ENCODE results near the gene NF1. TPM values are rescaled to one million over a fixed set of nuclear protein-coding genes. Genes with fewer than 3 reads are reported as not detected.

Gene NF1
- total RNA-seq, 1 experiment from 2014 or later, result 35.4 TPM

GRCh38 chr17:31392856-31393748 is 298.3 kb downstream of the NF1 start:
- ChIA-PET POLR2A (no interaction called here), CTCF (interaction anchor here (0.5 to 1.3 kb wide), 3 partner anchors 11 to 13 kb away, joined by 4 to 5 read pairs (median 4); no protein-coding TSS in a partner anchor)
- Mint-ChIP-seq H3K36me3 (no peaks in the 10 kb centered on the region), H3K9me3 (no peaks in the 10 kb centered on the region), H3K27ac (no peak overlapping the region), H3K4me1 (peaks cover 14% of the 10 kb centered on the region), H3K27me3 (ENCODE audit: low read depth) (peaks cover 43% of the 10 kb centered on the region), H3K4me3 (peak overlapping the region; percentile 64)
- ATAC-seq (no peak), DNase-seq (ENCODE audit: low spot score) (peak; percentile 8)
- no peak for TF ChIP-seq EMX1 (CRISPR knock-in tag; IDR thresholded peaks at IDR 0.05)
- no peak for TF ChIP-seq ZNF396 (CRISPR knock-in tag; IDR thresholded peaks at IDR 0.05; ENCODE audit: borderline replicate concordance)
- TF ChIP-seq ZSCAN18 (CRISPR knock-in tag; IDR thresholded peaks at IDR 0.05), result no peak
- TF ChIP-seq NR3C1 (CRISPR knock-in tag; conservative IDR thresholded peaks at IDR 0.05; ENCODE audit: low read depth), result no peak
- TF ChIP-seq ATF6 (CRISPR knock-in tag; IDR thresholded peaks at IDR 0.05), result no peak
- no peak for TF ChIP-seq PREB (CRISPR knock-in tag; IDR thresholded peaks at IDR 0.05; ENCODE audit: borderline replicate concordance)
- TF ChIP-seq NFYB (CRISPR knock-in tag; conservative IDR thresholded peaks at IDR 0.05; ENCODE audit: low read depth), result no peak
- no peak for TF ChIP-seq KAT7 (CRISPR knock-in tag; IDR thresholded peaks at IDR 0.05; ENCODE audit: borderline replicate concordance)
- no peak for TF ChIP-seq TEAD4 (CRISPR knock-in tag; IDR thresholded peaks at IDR 0.05)
- no peak for TF ChIP-seq GRHL2 (CRISPR knock-in tag; IDR thresholded peaks at IDR 0.05; ENCODE audit: insufficient replicate concordance, severe bottlenecking)
- TF ChIP-seq STAT6 (CRISPR knock-in tag; conservative IDR thresholded peaks at IDR 0.05; ENCODE audit: low read depth), result no peak
- no peak for TF ChIP-seq SMAD3 (CRISPR knock-in tag; IDR thresholded peaks at IDR 0.05; ENCODE audit: borderline replicate concordance)
- TF ChIP-seq SP1 (CRISPR knock-in tag; conservative IDR thresholded peaks at IDR 0.05), result no peak
- no peak for TF ChIP-seq NR1H2 (CRISPR knock-in tag; IDR thresholded peaks at IDR 0.05)
- TF ChIP-seq TP53 (CRISPR knock-in tag; IDR thresholded peaks at IDR 0.05), result no peak

- no peaks in the 10 kb centered on the region for H3K36me3 Mint-ChIP-seq
- peaks cover 43% of the 10 kb centered on the region for H3K27me3 Mint-ChIP-seq (ENCODE audit: low read depth)
- peak overlapping the region; percentile 44 for H3K4me3 Mint-ChIP-seq
- no peak overlapping the region for H3K27ac Mint-ChIP-seq
- POLR2A ChIA-PET, result no interaction called here
- H3K4me1 Mint-ChIP-seq, result peaks cover 14% of the 10 kb centered on the region
- DNase-seq (ENCODE audit: low spot score) (no peak), ATAC-seq (no peak)
- H3K9me3 Mint-ChIP-seq, result no peaks in the 10 kb centered on the region
- CTCF ChIA-PET, result interaction anchor here (0.5 to 0.9 kb wide), 2 partner anchors 12 to 13 kb away, joined by 4 to 5 read pairs; no protein-coding TSS in a partner anchor
- TF ChIP-seq MLX (CRISPR knock-in tag; IDR thresholded peaks at IDR 0.05), result no peak
- TF ChIP-seq SP1 (CRISPR knock-in tag; conservative IDR thresholded peaks at IDR 0.05), result no peak
- no peak for TF ChIP-seq SMAD3 (CRISPR knock-in tag; IDR thresholded peaks at IDR 0.05; ENCODE audit: borderline replicate concordance)
- no peak for TF ChIP-seq GABPB1 (CRISPR knock-in tag; IDR thresholded peaks at IDR 0.05)
- no peak for TF ChIP-seq MYBL2 (CRISPR knock-in tag; IDR thresholded peaks at IDR 0.05)
- TF ChIP-seq TEAD4 (CRISPR knock-in tag; IDR thresholded peaks at IDR 0.05), result no peak
- no peak for TF ChIP-seq ZNF281 (CRISPR knock-in tag; IDR thresholded peaks at IDR 0.05)
- TF ChIP-seq RELA (CRISPR knock-in tag; IDR thresholded peaks at IDR 0.05; ENCODE audit: borderline replicate concordance), result no peak
- TF ChIP-seq ZNF396 (CRISPR knock-in tag; IDR thresholded peaks at IDR 0.05; ENCODE audit: borderline replicate concordance), result no peak
- TF ChIP-seq NFYB (CRISPR knock-in tag; conservative IDR thresholded peaks at IDR 0.05; ENCODE audit: low read depth), result no peak
- TF ChIP-seq NFATC4 (CRISPR knock-in tag; IDR thresholded peaks at IDR 0.05), result no peak
Observed at GRCh38 chr17:31393749-31394146, 299.0 kb downstream of the NF1 start.
